ENCODE data around the gene GANC.
"Not testable (repeated sequence)": the region's sequence is repeated elsewhere in the genome, so short reads cannot be mapped to it uniquely, and the experiment has no call there.

GANC gene

GRCh38 chr15:42272939-42273899 lies at the start of gene GANC, which contains the start of gene TMEM87A:
TSS of gene GANC (plus strand) at chr15:42273201. CDS start at chr15:42274482, 1,281 bp downstream.
TSS of gene TMEM87A (minus strand) at chr15:42273433. CDS start at chr15:42273398, 35 bp downstream.
- DNase-seq, result peak; percentile 97

GRCh38 chr15:42226648-42227047 lies 46.4 kb upstream of the GANC start:
- no peak for DNase-seq

- DNase-seq, result no peak
Observed at GRCh38 chr15:42228036-42228435, 45.0 kb upstream of the GANC start.

DNA sequence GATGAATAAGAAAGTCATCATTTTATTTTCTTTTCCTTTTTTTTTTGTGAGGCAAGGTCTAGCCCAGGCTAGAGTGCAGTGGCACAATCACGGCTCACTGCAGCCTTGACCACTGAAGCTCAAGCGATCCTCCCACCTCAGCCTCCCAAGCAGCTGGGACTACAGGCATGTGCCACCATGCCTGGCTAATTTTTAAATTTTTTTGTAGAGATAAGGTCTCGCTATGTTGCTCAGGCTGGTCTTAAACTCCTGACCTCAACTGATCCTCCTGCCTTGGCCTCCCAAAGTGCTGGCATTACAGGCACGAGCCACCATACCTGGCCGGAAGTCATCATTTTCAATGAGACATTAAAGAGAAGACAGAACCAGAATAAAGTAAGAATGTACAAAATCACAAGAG lies 44.0 kb upstream of the GANC start:
- DNase-seq, result not testable (repeated sequence)

- DNase-seq, result no peak
Observed at GRCh38 chr15:42231088-42231487, 41.9 kb upstream of the GANC start.

GRCh38 chr15:42232606-42233005 lies 40.4 kb upstream of the GANC start:
- no peak for DNase-seq

- no peak for DNase-seq
Observed at GRCh38 chr15:42233107-42233506, 39.9 kb upstream of the GANC start.

- no peak for DNase-seq
Observed at GRCh38 chr15:42239528-42240182, 33.3 kb upstream of the GANC start.

- no peak for DNase-seq
Observed at GRCh38 chr15:42240823-42241222, 32.2 kb upstream of the GANC start.

- DNase-seq, result no peak
Observed at GRCh38 chr15:42253300-42253699, 19.7 kb upstream of the GANC start.

DNA sequence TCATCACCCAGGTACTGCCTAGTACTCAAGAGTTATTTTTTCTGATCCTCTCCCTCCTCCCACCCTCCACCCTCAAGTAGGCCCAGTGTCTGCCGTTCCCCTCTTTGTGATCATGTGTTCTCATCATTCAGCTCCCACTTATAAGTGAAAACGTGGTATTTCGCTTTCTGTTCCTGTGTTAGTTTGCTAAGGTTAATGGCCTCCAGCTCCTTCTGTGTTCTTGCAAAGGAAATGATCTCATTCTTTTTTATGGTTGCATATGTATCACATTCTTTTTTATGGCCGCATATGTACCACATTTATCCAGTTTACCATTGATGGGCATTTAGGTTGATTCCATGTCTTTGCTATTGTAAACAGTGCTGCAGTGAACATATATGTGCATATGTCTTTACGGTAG lies 8.2 kb upstream of the GANC start:
- no peak for DNase-seq

DNA sequence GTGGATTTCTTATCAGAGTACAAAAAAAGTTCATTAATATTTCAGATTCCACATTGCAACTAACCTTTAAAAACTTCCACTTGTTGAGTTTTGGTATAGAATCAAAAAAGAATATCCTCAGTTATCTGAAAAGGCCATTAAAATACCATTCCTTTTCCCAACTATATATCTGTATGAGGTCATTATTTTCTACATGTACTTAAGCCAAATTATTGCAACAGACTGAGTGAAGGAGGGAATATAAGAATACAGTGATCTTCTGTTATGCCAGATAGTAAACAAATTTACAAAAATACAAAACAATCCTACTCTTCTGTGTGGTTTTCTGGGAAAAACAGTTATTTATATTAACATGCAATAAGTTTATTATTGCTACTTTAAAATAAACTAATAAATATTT lies 5.7 kb upstream of the GANC start:
- no peak for DNase-seq

- DNase-seq, result no peak
Observed at GRCh38 chr15:42270551-42270950, 2.5 kb upstream of the GANC start.

DNA sequence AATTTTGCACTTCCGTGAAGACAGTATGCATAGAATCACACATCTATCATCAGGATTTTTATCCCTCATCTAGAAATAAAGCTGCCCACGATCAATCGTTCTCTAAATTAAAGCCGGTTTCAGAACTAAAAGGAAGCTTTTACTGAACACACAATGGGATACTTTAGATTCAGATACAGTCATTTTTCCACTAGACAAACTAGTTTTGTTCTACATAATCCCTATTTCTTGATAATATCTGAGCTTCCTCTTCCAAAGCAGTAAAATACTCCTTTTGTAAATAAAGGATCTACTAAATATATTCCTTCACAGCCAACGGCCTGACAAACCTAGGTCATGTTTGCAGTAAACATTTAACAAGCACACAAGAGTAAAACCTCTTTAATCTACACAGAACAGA lies 2.0 kb upstream of the GANC start:
- DNase-seq, result no peak

- peak; percentile 73 for DNase-seq
Observed at GRCh38 chr15:42273900-42274701, 1.1 kb downstream of the GANC start.

GRCh38 chr15:42274702-42274989 lies 1.6 kb downstream of the GANC start:
- DNase-seq, result no peak

DNA sequence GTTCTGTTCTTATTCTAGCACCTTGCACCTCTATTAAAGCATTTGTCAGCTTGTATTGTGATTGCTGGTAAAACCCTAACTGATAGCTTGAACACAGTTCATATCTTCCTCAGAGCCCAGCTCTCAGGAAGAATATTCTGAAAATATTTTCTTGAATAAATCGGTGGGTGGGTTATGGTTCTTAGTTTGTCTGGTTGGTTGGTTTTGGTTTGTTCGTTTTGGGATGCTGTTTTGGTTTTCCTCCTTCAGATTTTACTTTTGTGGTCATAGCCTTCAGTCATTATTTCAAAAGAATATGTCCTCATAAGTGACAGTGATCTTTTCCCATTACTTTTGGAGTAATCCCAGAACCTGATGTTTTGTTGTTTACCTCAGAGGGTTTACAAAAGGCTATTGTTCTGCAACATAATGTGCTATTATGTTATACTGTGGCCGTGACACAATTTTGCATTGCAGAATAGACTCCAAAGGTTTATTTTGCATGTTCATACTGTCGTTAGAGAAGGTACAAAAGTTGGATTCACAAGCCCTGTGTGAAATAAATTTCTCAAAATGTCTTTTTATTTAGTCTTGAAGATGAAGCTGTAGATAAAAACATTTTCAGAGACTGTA lies 2.9 kb downstream of the GANC start:
- DNase-seq, result no peak

GRCh38 chr15:42276762-42277161 lies 3.8 kb downstream of the GANC start:
- DNase-seq, result no peak

DNA sequence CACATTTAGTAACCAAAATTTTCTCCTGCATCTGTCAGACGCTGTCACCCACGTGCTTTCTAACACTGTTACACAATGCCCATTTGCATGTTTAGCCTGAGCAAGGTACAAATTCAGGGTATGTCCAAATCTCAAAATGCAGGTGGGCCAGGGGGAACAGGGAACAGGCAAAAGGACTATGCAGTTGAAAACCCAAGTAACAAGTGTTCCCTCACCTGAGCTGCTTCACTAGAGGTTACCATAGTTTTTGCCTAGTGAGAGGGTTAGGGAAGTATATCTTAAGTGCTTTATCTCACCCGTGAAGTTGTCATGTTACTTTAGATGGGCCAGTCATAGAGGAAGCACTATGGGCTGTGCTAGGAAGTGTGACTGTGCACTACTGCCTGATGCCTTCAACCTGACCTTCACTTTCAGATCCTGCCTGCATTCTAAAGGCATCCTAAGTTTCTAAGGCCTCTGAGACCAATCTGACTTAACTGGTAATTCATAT lies 6.3 kb downstream of the GANC start:
- DNase-seq, result no peak

- no peak for DNase-seq
Observed at GRCh38 chr15:42282344-42282743, 9.3 kb downstream of the GANC start.

- DNase-seq, result no peak
Observed at GRCh38 chr15:42282926-42283325, 9.9 kb downstream of the GANC start.

DNA sequence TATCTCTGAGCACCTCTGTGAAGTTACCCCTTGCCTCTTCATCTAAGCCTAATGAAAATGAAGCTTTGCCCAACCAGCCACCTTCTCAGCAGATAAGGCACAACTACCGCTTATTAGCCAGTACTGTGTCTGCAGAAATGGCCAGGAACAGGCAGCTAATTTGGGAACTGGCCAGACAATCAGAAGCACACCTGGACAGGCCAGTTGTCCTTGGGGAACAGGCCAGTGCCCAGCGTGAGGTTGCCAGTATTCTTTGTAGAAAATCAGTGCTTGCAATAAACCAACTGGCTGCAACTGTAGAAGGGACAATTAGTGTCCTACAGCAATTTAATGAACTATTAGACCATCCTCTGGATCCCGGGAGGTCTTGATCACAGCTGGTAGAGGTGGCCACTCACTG lies 10.7 kb downstream of the GANC start:
- DNase-seq, result no peak

GRCh38 chr15:42284551-42284950 lies 11.6 kb downstream of the GANC start:
- DNase-seq, result no peak
